OCI-LY7 (cell line): ENCODE results near the gene CACNA1D. TPM values are rescaled to one million over a fixed set of nuclear protein-coding genes. Genes with fewer than 3 reads are reported as not detected.

Experiments used
- Bru-seq: library from RNA; stranded (reverse); fragments of 400-500 nt; gene quantifications from one replicate; lab custom pipeline; 2021; lab: Mats Ljungman, UMichigan
- BruChase-seq, 2 experiments: library from RNA; stranded (reverse); fragments of 400-500 nt; gene quantifications; one replicate each; lab custom pipeline; 2021; lab: Mats Ljungman, UMichigan
- BruUV-seq: library from RNA; stranded (reverse); fragments of 400-500 nt; replicated peaks from 2 replicates; lab custom pipeline; 2021; lab: Mats Ljungman, UMichigan
- CTCF ChIA-PET: fragments of 300-600 bp; sonication (Branson Sonifier 250); formaldehyde crosslinking; loops from one replicate; lab custom pipeline; 2022; ENCODE audit warnings: antibody characterized with exemption; ENCODE audit not compliant: unreplicated experiment; lab: Charles Lee
- POLR2A ChIA-PET: fragments of 300-600 bp; sonication (Branson Sonifier 250); formaldehyde crosslinking; loops from one replicate; lab custom pipeline; 2022; ENCODE audit warnings: antibody characterized with exemption; lab: Charles Lee
- DNase-seq: peaks from one replicate; pipeline ENCODE4 v3.0.0-alpha.2; 2015; ENCODE audit warnings: low spot score
- H2AFZ ChIP-seq: fragments of 200-600 bp; sonication (generic), shearing (Covaris generic); 2 replicates; pipeline ENCODE4 v1.6.1; 2014; ENCODE audit warnings: mild to moderate bottlenecking, antibody characterized with exemption, low read length, moderate library complexity
- H3K27ac ChIP-seq: fragments of 200-600 bp; sonication (generic); 2 replicates; pipeline ENCODE4 v1.5.1; 2014; ENCODE audit warnings: mixed run types, low read depth, mild to moderate bottlenecking, moderate library complexity, low read length, inconsistent platforms; ENCODE audit not compliant: poor library complexity, severe bottlenecking
- H3K36me3 ChIP-seq: fragments of 200-600 bp; sonication (generic); 2 replicates; pipeline ENCODE4 v1.6.1; 2014; ENCODE audit warnings: mild to moderate bottlenecking, antibody characterized with exemption, low read length, moderate library complexity, mixed read lengths; ENCODE audit not compliant: insufficient read depth
- H3K4me1 ChIP-seq: fragments of 200-600 bp; sonication (generic); 2 replicates; pipeline ENCODE4 v1.5.1; 2014; ENCODE audit warnings: mild to moderate bottlenecking, low read length; ENCODE audit not compliant: insufficient read depth, poor library complexity, severe bottlenecking
- H3K4me2 ChIP-seq: fragments of 200-600 bp; sonication (generic); 2 replicates; pipeline ENCODE4 v1.6.1; 2014; ENCODE audit warnings: mild to moderate bottlenecking, low read length
- H3K4me3 ChIP-seq: fragments of 200-600 bp; sonication (generic); 2 replicates; pipeline ENCODE4 v1.5.1; 2014; ENCODE audit warnings: mild to moderate bottlenecking, low read depth, low read length; ENCODE audit not compliant: poor library complexity, severe bottlenecking
- H3K79me2 ChIP-seq: fragments of 200-600 bp; sonication (generic); 2 replicates; pipeline ENCODE4 v1.6.1; 2016; ENCODE audit warnings: low read depth, mild to moderate bottlenecking, low read length, moderate library complexity, mixed read lengths; ENCODE audit not compliant: insufficient read depth
- H3K9me2 ChIP-seq: fragments of 200-600 bp; sonication (generic); 2 replicates; pipeline ENCODE4 v1.6.1; 2016; ENCODE audit warnings: mild to moderate bottlenecking, low read length, mixed read lengths; ENCODE audit not compliant: insufficient read depth
- H3K9me3 ChIP-seq: fragments of 200-600 bp; sonication (generic); 2 replicates; pipeline ENCODE4 v1.6.1; 2014; ENCODE audit warnings: mild to moderate bottlenecking, mixed run types, low read length, mixed read lengths
- H4K20me1 ChIP-seq: fragments of 200-600 bp; sonication (generic); 2 replicates; pipeline ENCODE4 v1.6.1; 2014; ENCODE audit warnings: mild to moderate bottlenecking, antibody characterized with exemption, low read length, moderate library complexity, mixed read lengths; ENCODE audit not compliant: insufficient read depth
- CTCF ChIP-seq: fragments of 200-600 bp; sonication (generic); conservative IDR thresholded peaks from 2 replicates; pipeline ENCODE4 v1.5.1; 2014; ENCODE audit warnings: mild to moderate bottlenecking, antibody characterized with exemption, low read length, moderate library complexity, mixed read lengths
- EZH2phosphoT487 ChIP-seq: fragments of 200-600 bp; sonication (generic); IDR thresholded peaks from 2 replicates; pipeline ENCODE4 v1.6.1; 2018; ENCODE audit warnings: low read depth, borderline replicate concordance, mild to moderate bottlenecking, mixed run types, antibody characterized with exemption, low read length, moderate library complexity, mixed read lengths
- intact Hi-C: fragments of 100-400 bp; cut with micrococcal nuclease; formaldehyde crosslinking; loops from one replicate; pipeline ENCODE4 v1.10.0; 2022; ENCODE audit not compliant: unreplicated experiment
- long read RNA-seq: library from polyadenylated mRNA; stranded (forward); transcript quantifications from one replicate; pipeline ENCODE4 v2.0.0, GENCODE V29; 2022
- total RNA-seq, 2 experiments: library from RNA; depleted of rRNA in 1 of 2; stranded (reverse); fragments of >200 nt in 1 of 2; shearing (Covaris generic) in 1 of 2; gene quantifications; 2 replicates each; pipeline ENCODE4 v1.2.3, GENCODE V29; 2014 to 2022

The CACNA1D gene
- total RNA-seq (2014; rRNA removed; shearing (Covaris generic)): not detected in 2 replicates
- total RNA-seq (2022): 0.42 TPM in 1 of 2 replicates, not detected in the other
- percentile 10 among the genes with signal in this experiment for Bru-seq, nascent RNA
- percentile 4 among the genes with signal in this experiment for BruChase-seq, experiment 1, labeled RNA remaining after a 6-hour chase
- percentile 7 among the genes with signal in this experiment for BruChase-seq, experiment 2, labeled RNA remaining after a 2-hour chase
- long read RNA-seq: 0 reads

GRCh38 chr3:53493963-53494791, at the start of gene CACNA1D:
CACNA1D (plus strand) TSS chr3:53494611; CDS start chr3:53495167, 556 bp downstream.
- H3K27ac ChIP-seq: no peak within 1 kb of the TSS
- no peaks in the 10 kb centered on the region for H3K9me2 ChIP-seq
- no peak within 1 kb of the TSS for H3K4me2 ChIP-seq
- no peaks in the 10 kb centered on the region for H3K36me3 ChIP-seq
- no peak within 1 kb of the TSS for H2AFZ ChIP-seq
- intact Hi-C loops: no loop called here
- no peak for TF ChIP-seq CTCF
- TF ChIP-seq EZH2phosphoT487: no peak
- ChIA-PET POLR2A (no interaction called here), CTCF (no interaction called here)
- H3K4me3 ChIP-seq: no peak within 1 kb of the TSS
- DNase-seq: no peak
- no peaks in the 10 kb centered on the region for H3K9me3 ChIP-seq
- no peaks in the 10 kb centered on the region for H4K20me1 ChIP-seq
- BruUV-seq: no TSS peak
- H3K4me1 ChIP-seq: no peaks in the 10 kb centered on the region
- no peaks in the 10 kb centered on the region for H3K79me2 ChIP-seq

GRCh38 chr3:53457068-53457467, 37.3 kb upstream of the CACNA1D start:
- BruUV-seq: no TSS peak
- ChIA-PET POLR2A (interaction anchor here (0.6 kb wide), 1 partner anchor 1270 kb away, joined by 5 read pairs; no protein-coding TSS in a partner anchor), CTCF (no interaction called here)

More at GRCh38 chr3:53457068-53457467, 37.3 kb upstream of the CACNA1D start:
- TF ChIP-seq CTCF (no peak), EZH2phosphoT487 (no peak)
- Histone ChIP-seq H2AFZ (no peak overlapping the region), H3K79me2 (no peaks in the 10 kb centered on the region), H3K9me2 (no peaks in the 10 kb centered on the region), H3K4me3 (no peak overlapping the region), H4K20me1 (no peaks in the 10 kb centered on the region), H3K9me3 (no peaks in the 10 kb centered on the region), H3K4me2 (no peak overlapping the region), H3K36me3 (no peaks in the 10 kb centered on the region), H3K27ac (no peak overlapping the region), H3K4me1 (no peaks in the 10 kb centered on the region)
- no peak for DNase-seq
- intact Hi-C loops: no loop called here
